HG03457 (cell line): ENCODE results near the gene MMADHC.

Experiments
- ATAC-seq: cut with Tn5 transposase; IDR thresholded peaks from one replicate; pipeline ENCODE4 v1.9.1; 2021; ENCODE audit warnings: moderate number of reproducible peaks; ENCODE audit not compliant: unreplicated experiment

MMADHC gene

GRCh38 chr2:149587220-149587949, at the start of gene MMADHC:
Gene MMADHC (minus strand): TSS chr2:149587775. CDS start chr2:149587097, 678 bp downstream.
- peak; percentile 99 for ATAC-seq

- no peak for ATAC-seq
These were observed 46.5 kb upstream of the MMADHC start for GRCh38 chr2:149634103-149634502.

- ATAC-seq: no peak
These were observed 42.9 kb upstream of the MMADHC start for GRCh38 chr2:149630445-149630844.

GRCh38 chr2:149629026-149629425, 41.5 kb upstream of the MMADHC start:
- ATAC-seq: no peak

GRCh38 chr2:149627111-149627801, 39.7 kb upstream of the MMADHC start:
- no peak for ATAC-seq

- ATAC-seq: no peak
These were observed 38.1 kb upstream of the MMADHC start for GRCh38 chr2:149625671-149626070.

- no peak for ATAC-seq
These were observed 37.7 kb upstream of the MMADHC start for GRCh38 chr2:149625271-149625670.

- no peak for ATAC-seq
These were observed 34.8 kb upstream of the MMADHC start for GRCh38 chr2:149622343-149622742.

- ATAC-seq: no peak
These were observed 29.9 kb upstream of the MMADHC start for GRCh38 chr2:149617476-149617875.

GRCh38 chr2:149616681-149617456, 29.3 kb upstream of the MMADHC start:
- no peak for ATAC-seq

- no peak for ATAC-seq
These were observed 26.1 kb upstream of the MMADHC start for GRCh38 chr2:149613704-149614103.

- ATAC-seq: no peak
These were observed 24.5 kb upstream of the MMADHC start for GRCh38 chr2:149612122-149612521.

GRCh38 chr2:149611100-149611820, 23.7 kb upstream of the MMADHC start:
- no peak for ATAC-seq

GRCh38 chr2:149606251-149606811, 18.8 kb upstream of the MMADHC start:
- ATAC-seq: no peak

- no peak for ATAC-seq
These were observed 15.7 kb upstream of the MMADHC start for GRCh38 chr2:149603248-149603647.

GRCh38 chr2:149601141-149601796, 13.7 kb upstream of the MMADHC start:
- no peak for ATAC-seq

GRCh38 chr2:149597668-149598326, 10.2 kb upstream of the MMADHC start:
- peak; percentile 98 for ATAC-seq

- no peak for ATAC-seq
These were observed 9.6 kb upstream of the MMADHC start for GRCh38 chr2:149597050-149597667.

GRCh38 chr2:149596471-149596870, 8.9 kb upstream of the MMADHC start:
- no peak for ATAC-seq
